ENCODE data around the gene COPRS. TPM values are rescaled to one million over a fixed set of nuclear protein-coding genes. Genes with fewer than 3 reads are reported as not detected.

The COPRS gene
- total and polyA plus RNA-seq, 3 donors from 2014 or later = 138 to 485 (median 142) TPM

DNA sequence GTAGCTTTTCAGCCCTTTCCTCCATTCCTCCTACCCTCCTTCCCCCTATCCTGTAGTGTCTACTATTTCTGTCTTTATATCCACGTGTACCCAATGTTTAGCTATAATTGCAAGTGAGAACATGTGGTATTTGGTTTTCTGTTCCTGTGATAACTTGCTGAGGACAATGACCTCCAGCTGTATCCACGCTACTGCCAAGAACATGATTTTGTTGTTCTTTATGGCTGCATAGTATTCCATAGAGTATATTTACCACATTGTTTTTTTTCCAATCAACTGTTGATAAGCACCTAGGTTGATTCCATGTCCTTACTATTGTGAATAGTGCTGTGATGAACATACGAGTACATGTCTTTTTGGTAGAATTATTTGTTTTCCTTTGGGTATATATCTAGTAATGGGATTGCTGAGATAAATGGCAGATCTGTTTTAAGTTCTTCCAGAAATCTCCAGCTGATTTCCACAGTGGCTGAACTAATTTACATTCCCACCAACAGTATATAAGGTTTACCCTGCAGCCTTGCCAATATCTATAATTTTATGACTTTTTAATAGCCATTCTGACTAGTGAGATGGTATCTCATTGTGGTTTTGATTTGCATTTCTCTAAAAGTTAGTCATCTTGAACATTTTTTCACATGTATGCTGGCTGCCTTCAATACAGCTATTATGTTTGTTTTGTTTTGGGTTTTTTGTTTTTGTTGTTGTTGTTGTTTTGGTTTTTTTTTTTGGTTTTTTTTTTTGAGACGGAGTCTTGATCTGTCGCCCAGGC lies 10.9 kb upstream of the COPRS start:
- Histone ChIP-seq H3K36me3 (ENCODE audit: low read depth, missing control alignments) (no peaks in the 10 kb centered on the region), H3K27me3 (no peaks in the 10 kb centered on the region), H3K4me3 (no peak overlapping the region), H3K4me1 (no peaks in the 10 kb centered on the region), H3K9me3 (no peaks in the 10 kb centered on the region), H3K27ac (no peak overlapping the region)
- 88 to 89% methylated on average over 5 of the region's 5 CpGs for WGBS, 2 donors
- DNase-seq = no peak
- TF ChIP-seq POLR2A (IDR thresholded peaks at IDR 0.05) = no peak
- TF ChIP-seq, protein P1, sequence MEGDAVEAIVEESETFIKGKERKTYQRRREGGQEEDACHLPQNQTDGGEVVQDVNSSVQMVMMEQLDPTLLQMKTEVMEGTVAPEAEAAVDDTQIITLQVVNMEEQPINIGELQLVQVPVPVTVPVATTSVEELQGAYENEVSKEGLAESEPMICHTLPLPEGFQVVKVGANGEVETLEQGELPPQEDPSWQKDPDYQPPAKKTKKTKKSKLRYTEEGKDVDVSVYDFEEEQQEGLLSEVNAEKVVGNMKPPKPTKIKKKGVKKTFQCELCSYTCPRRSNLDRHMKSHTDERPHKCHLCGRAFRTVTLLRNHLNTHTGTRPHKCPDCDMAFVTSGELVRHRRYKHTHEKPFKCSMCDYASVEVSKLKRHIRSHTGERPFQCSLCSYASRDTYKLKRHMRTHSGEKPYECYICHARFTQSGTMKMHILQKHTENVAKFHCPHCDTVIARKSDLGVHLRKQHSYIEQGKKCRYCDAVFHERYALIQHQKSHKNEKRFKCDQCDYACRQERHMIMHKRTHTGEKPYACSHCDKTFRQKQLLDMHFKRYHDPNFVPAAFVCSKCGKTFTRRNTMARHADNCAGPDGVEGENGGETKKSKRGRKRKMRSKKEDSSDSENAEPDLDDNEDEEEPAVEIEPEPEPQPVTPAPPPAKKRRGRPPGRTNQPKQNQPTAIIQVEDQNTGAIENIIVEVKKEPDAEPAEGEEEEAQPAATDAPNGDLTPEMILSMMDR (IDR thresholded peaks at IDR 0.05) = no peak
- intact Hi-C loops (cut with DNase I; ENCODE audit: low total_unique reads) = no loop called here

- DNase-seq = no peak
- intact Hi-C loops (cut with DNase I; ENCODE audit: low total_unique reads) = no loop called here
- no peaks in the 10 kb centered on the region for H3K36me3 ChIP-seq (ENCODE audit: low read depth, missing control alignments)
Observed at GRCh38 chr17:31869031-31869430, 10.0 kb upstream of the COPRS start.

GRCh38 chr17:31859487-31860008 lies 504 bp upstream of the COPRS start:
- H3K36me3 ChIP-seq (ENCODE audit: low read depth, missing control alignments) = no peaks in the 10 kb centered on the region
- H3K27ac ChIP-seq = no peak overlapping the region
- 11 to 13% methylated on average over 16 of the region's 16 CpGs for WGBS, 2 donors

More at GRCh38 chr17:31869031-31869430, 10.0 kb upstream of the COPRS start:
- Histone ChIP-seq H3K27me3 (no peaks in the 10 kb centered on the region), H3K27ac (no peak overlapping the region), H3K4me1 (no peaks in the 10 kb centered on the region), H3K9me3 (no peaks in the 10 kb centered on the region), H3K4me3 (no peak overlapping the region)
- TF ChIP-seq POLR2A (IDR thresholded peaks at IDR 0.05) = no peak
- TF ChIP-seq, protein P1 (IDR thresholded peaks at IDR 0.05) = no peak
- WGBS, 2 donors = 97% methylated on average over 2 of the region's 2 CpGs

GRCh38 chr17:31857920-31858641 lies 963 bp downstream of the COPRS start:
- no peak for DNase-seq
- H3K9me3 ChIP-seq = no peaks in the 10 kb centered on the region
- H3K4me1 ChIP-seq = peaks cover 19% of the 10 kb centered on the region
- H3K27ac ChIP-seq = peak overlapping the region in 1 of 2 donors; percentile 74
- no peaks in the 10 kb centered on the region for H3K36me3 ChIP-seq (ENCODE audit: low read depth, missing control alignments)
- intact Hi-C loops (cut with DNase I; ENCODE audit: low total_unique reads) = no loop called here
- WGBS, 2 donors = 16 to 21% methylated on average over 13 of the region's 13 CpGs
- peak overlapping the region; percentile 65 to 84 for H3K4me3 ChIP-seq
- TF ChIP-seq, protein P1 (IDR thresholded peaks at IDR 0.05) = no peak
- TF ChIP-seq POLR2A (IDR thresholded peaks at IDR 0.05) = no peak
- no peaks in the 10 kb centered on the region for H3K27me3 ChIP-seq

More at GRCh38 chr17:31859487-31860008, 504 bp upstream of the COPRS start:
- no peaks in the 10 kb centered on the region for H3K9me3 ChIP-seq
- intact Hi-C loops (cut with DNase I; ENCODE audit: low total_unique reads) = no loop called here
- peaks cover 12% of the 10 kb centered on the region for H3K4me1 ChIP-seq
- DNase-seq = no peak
- no peaks in the 10 kb centered on the region for H3K27me3 ChIP-seq
- peak overlapping the region; percentile 30 to 84 for H3K4me3 ChIP-seq
- TF ChIP-seq, protein P1 (IDR thresholded peaks at IDR 0.05) = no peak
- no peak for TF ChIP-seq POLR2A (IDR thresholded peaks at IDR 0.05)

All from testis (tissue), 3 donors.